Retinal pigment epithelial cell (primary cell): ENCODE data around the gene YTHDF2.
"Not testable (repeated sequence)": the region's sequence is repeated elsewhere in the genome, so short reads cannot be mapped to it uniquely, and the experiment has no call there.

Experiments used
- DNase-seq: peaks from one replicate; pipeline ENCODE4 v3.0.0-alpha.2; 2010; ENCODE audit warnings: low read depth
- H3K4me3 ChIP-seq: 2 replicates; pipeline ENCODE4 v1.5.1; 2011; ENCODE audit warnings: mild to moderate bottlenecking, low read length, control low read depth, moderate library complexity
- TF ChIP-seq, protein P1 (sequence below): conservative IDR thresholded peaks from 2 replicates; pipeline ENCODE4 v1.5.1; 2011; ENCODE audit warnings: low read depth, low read length, control low read depth, inconsistent platforms

Gene YTHDF2

GRCh38 chr1:28779751-28780408 is 43.1 kb downstream of the YTHDF2 start:
- H3K4me3 ChIP-seq, result no peak overlapping the region
- no peak for DNase-seq
- TF ChIP-seq, protein P1, sequence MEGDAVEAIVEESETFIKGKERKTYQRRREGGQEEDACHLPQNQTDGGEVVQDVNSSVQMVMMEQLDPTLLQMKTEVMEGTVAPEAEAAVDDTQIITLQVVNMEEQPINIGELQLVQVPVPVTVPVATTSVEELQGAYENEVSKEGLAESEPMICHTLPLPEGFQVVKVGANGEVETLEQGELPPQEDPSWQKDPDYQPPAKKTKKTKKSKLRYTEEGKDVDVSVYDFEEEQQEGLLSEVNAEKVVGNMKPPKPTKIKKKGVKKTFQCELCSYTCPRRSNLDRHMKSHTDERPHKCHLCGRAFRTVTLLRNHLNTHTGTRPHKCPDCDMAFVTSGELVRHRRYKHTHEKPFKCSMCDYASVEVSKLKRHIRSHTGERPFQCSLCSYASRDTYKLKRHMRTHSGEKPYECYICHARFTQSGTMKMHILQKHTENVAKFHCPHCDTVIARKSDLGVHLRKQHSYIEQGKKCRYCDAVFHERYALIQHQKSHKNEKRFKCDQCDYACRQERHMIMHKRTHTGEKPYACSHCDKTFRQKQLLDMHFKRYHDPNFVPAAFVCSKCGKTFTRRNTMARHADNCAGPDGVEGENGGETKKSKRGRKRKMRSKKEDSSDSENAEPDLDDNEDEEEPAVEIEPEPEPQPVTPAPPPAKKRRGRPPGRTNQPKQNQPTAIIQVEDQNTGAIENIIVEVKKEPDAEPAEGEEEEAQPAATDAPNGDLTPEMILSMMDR, result no peak

DNA sequence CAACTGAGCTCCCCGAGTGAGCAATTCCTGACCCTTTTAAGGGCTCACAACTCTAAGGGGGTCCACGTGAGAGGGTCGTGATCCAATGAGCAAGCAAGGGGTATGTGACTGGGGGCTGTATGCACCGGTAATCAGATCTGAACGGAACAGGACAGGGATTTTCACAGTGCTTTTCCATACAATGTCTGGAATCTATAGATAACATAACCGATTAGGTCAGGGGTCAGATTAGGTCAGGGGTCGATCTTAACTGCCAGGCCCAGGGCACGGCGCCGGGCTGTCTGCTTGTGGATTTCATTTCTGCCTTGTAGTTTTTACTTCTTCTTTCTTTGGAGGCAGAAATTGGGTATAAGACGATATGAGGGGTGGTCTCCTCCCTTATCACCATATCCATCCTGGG is 44.6 kb downstream of the YTHDF2 start:
- TF ChIP-seq, protein P1, result no peak
- H3K4me3 ChIP-seq, result no peak overlapping the region
- no peak for DNase-seq

DNA sequence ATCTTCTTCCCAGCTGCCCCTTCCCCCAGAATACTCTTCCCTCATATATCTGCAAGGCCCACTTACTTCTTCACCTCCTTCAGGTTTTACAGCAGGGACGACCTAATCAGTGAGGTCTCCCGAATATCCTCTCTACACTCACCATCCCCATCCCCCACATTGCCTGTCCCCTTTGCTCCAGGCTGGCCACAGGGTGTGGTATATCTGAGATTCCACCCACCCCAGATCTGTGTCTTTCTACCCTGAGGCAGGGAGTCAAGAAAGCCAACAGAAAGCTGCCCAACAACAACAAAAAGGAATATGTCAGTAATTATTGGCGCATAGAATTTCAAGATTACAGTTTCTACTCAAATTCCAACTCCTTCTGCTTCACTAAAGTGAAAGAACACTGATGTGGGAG is 45.3 kb downstream of the YTHDF2 start:
- DNase-seq, result no peak
- no peak overlapping the region for H3K4me3 ChIP-seq
- TF ChIP-seq, protein P1, result no peak

DNA sequence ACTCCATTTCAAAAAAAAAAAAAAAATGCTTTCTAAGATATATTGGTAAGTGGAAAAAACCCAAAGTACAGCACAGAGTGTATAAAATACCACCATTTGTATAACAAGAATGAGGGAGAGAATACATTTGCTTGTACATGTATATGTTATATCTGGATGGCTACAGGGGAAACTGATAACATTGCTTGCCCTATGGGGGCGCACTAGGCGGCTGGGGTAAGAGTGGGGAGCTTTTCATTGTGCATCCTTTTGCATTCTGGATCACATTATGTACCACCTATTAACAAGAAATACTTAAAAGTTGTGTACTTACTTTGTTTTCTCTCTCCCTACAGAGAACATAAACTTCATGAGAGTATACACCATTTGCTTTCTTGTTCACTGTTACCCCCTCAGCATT is 46.6 kb downstream of the YTHDF2 start:
- DNase-seq, result no peak
- H3K4me3 ChIP-seq, result no peak overlapping the region
- TF ChIP-seq, protein P1, result no peak

DNA sequence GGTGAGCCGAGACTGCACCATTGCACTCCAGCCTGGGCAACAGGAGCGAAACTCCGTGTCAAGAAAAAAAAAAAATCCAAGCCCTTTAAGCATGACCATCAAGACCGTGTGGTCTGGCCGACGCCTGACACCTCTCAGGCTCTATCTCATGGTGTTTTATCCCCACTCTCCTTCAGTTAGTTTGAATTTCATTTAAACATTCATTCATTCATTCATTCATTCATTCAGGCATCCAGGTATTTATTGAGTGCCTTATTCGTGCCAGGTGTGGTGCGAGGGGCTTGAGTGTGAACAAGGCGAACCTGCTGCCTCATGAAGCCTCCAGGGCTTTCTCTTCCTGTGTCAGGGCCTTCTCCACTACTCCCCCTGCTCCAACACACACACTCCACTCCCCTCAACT is 52.7 kb downstream of the YTHDF2 start:
- TF ChIP-seq, protein P1, result no peak
- no peak overlapping the region for H3K4me3 ChIP-seq
- DNase-seq, result no peak

- no peak for DNase-seq
- H3K4me3 ChIP-seq, result no peak overlapping the region
- TF ChIP-seq, protein P1, result no peak
These were observed 53.1 kb downstream of the YTHDF2 start for GRCh38 chr1:28789816-28790215.

DNA sequence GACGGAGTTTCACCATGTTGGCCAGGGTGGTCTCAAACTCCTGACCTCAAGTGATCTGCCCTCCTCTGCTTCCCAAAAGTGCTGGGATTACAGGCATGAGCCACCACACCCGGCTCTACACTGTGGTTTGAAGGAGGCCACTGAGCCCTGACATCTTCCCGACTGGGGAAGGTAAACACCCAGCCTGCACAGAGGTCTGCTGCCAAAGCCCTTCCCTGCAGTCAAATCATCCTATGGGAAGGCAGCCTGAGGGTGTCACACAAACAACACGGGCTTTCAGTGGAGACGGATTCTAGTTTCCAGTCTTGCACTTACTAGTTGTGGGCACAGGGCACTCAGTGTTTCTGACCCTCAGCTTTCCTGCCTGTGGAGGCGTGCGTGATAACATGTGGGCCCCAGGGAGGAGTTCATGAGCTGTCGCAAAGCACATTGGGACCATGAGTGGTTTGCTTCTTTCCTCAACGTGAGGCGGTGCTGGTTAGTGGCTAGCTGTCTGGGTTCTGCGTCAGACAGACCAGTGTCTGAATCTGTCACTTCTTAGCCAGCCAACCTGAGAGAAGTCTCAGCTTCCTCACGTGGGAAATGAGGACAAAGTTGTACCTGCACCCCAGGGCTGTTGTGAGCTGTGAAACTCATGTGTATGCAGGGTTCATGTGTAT is 53.8 kb downstream of the YTHDF2 start:
- TF ChIP-seq, protein P1, result no peak
- H3K4me3 ChIP-seq, result no peak overlapping the region
- no peak for DNase-seq

- DNase-seq, H3K4me3 ChIP-seq: not testable (repeated sequence)
These were observed 55.2 kb downstream of the YTHDF2 start for GRCh38 chr1:28791929-28792328.
